Endothelial cell of umbilical vein (primary cell): ENCODE measurements around the gene TGFBR3. TPM values are rescaled to one million over a fixed set of nuclear protein-coding genes. Genes with fewer than 3 reads are reported as not detected.

Experiments used
- BruUV-seq: library from RNA; stranded (reverse); fragments of 400-500 nt; replicated peaks from 2 replicates; lab custom pipeline; 2021; lab: Mats Ljungman, UMichigan
- CTCF ChIA-PET: fragments of 300-600, 350-600 bp; sonication (Branson Sonifier 250); formaldehyde crosslinking; loops from one replicate; lab custom pipeline; 2021; ENCODE audit warnings: antibody characterized with exemption, inconsistent platforms; lab: Charles Lee
- POLR2A ChIA-PET: fragments of 300-600, 350-600 bp; sonication (Branson Sonifier 250); formaldehyde crosslinking; loops from one replicate; lab custom pipeline; 2021; ENCODE audit warnings: antibody characterized with exemption, inconsistent platforms; lab: Charles Lee
- DNase-seq: peaks from one replicate; pipeline ENCODE4 v3.0.0-alpha.2; 2011; ENCODE audit warnings: low read depth, low spot score
- FAIRE-seq: peaks from 2 replicates; lab custom pipeline; 2011; peaks lifted over from hg19 to GRCh38; lab: Jason Lieb, UNC
- H2AFZ ChIP-seq: 2 replicates; pipeline ENCODE4 v1.6.0; 2012; ENCODE audit warnings: low read depth, low read length, control low read depth, inconsistent platforms
- H3K27ac ChIP-seq: 2 replicates; pipeline ENCODE4 v1.5.1; 2011; ENCODE audit warnings: low read depth, mild to moderate bottlenecking, control low read depth, low read length, moderate library complexity; ENCODE audit not compliant: insufficient read depth
- H3K27me3 ChIP-seq, 2 experiments: 2 replicates each; pipeline versions ENCODE4 v1.6.0 to v1.6.1; 2011; ENCODE audit warnings: low read length in 2 of 2, mixed read lengths in 1 of 2; ENCODE audit not compliant: control insufficient read depth in 2 of 2, insufficient read depth in 2 of 2
- H3K36me3 ChIP-seq, 2 experiments: 2 replicates in 1 of 2; 3 replicates in 1 of 2; pipeline ENCODE4 v1.5.1; 2011; ENCODE audit warnings: low read length in 2 of 2, mild to moderate bottlenecking in 1 of 2, moderate library complexity in 1 of 2; ENCODE audit not compliant: control insufficient read depth in 2 of 2, insufficient read depth in 2 of 2; ENCODE audit errors: extremely low read depth in 1 of 2
- H3K4me1 ChIP-seq: 3 replicates; pipeline ENCODE4 v1.5.1; 2011; ENCODE audit warnings: mild to moderate bottlenecking, low read length; ENCODE audit not compliant: control insufficient read depth, insufficient read depth; ENCODE audit errors: extremely low read depth
- H3K4me2 ChIP-seq: 2 replicates; pipeline ENCODE4 v1.6.1; 2011; ENCODE audit warnings: low read length, control low read depth, mixed read lengths; ENCODE audit not compliant: insufficient read depth
- H3K4me3 ChIP-seq, 3 experiments: fragments of 200-600 bp in 1 of 3; sonication (generic), shearing (Covaris generic) in 1 of 3; replicated peaks in 1 of 3; 2 replicates each; pipeline ENCODE4 v1.5.1; 2011 to 2016; ENCODE audit warnings: control low read depth in 3 of 3, low read length in 3 of 3, mild to moderate bottlenecking in 2 of 3, inconsistent platforms in 1 of 3, low read depth in 1 of 3, moderate library complexity in 1 of 3; ENCODE audit not compliant: insufficient read depth in 1 of 3
- H3K79me2 ChIP-seq: 2 replicates; pipeline ENCODE4 v1.6.0; 2012; ENCODE audit warnings: low read length, inconsistent platforms; ENCODE audit not compliant: control insufficient read depth, insufficient read depth
- H3K9ac ChIP-seq: replicated peaks from 2 replicates; pipeline ENCODE3; 2011; ENCODE audit warnings: low read length, control low read depth; ENCODE audit not compliant: insufficient read depth; ENCODE audit errors: extremely low read depth
- H3K9me1 ChIP-seq: replicated peaks from 3 replicates; pipeline ENCODE4 v1.6.0; 2011; ENCODE audit warnings: mild to moderate bottlenecking, low read length; ENCODE audit not compliant: control insufficient read depth, insufficient read depth; ENCODE audit errors: extremely low read depth
- H3K9me3 ChIP-seq: replicated peaks from 2 replicates; pipeline ENCODE4 v1.5.1; 2012; ENCODE audit warnings: low read length, inconsistent platforms; ENCODE audit not compliant: control insufficient read depth, insufficient read depth
- H4K20me1 ChIP-seq: replicated peaks from 2 replicates; pipeline ENCODE3; 2011; ENCODE audit warnings: mild to moderate bottlenecking, low read length; ENCODE audit not compliant: control insufficient read depth, insufficient read depth; ENCODE audit errors: extremely low read depth
- CTCF ChIP-seq, 2 donors: IDR thresholded peaks; 1 replicate in 1 of 2; 2 replicates in 1 of 2; pipeline ENCODE4 v1.5.1; 2011; ENCODE audit warnings: low read length in 2 of 2, mild to moderate bottlenecking in 2 of 2, moderate library complexity in 2 of 2, control low read depth in 1 of 2, inconsistent platforms in 1 of 2, low read depth in 1 of 2; ENCODE audit not compliant: insufficient read depth in 1 of 2; ENCODE audit errors: extremely low read depth in 1 of 2
- EZH2 ChIP-seq: IDR thresholded peaks from 2 replicates; pipeline ENCODE4 v1.6.1; 2012; ENCODE audit warnings: borderline replicate concordance, low read depth, mild to moderate bottlenecking, moderate library complexity, low read length, inconsistent platforms; ENCODE audit not compliant: severe bottlenecking
- FOS ChIP-seq: IDR thresholded peaks from 2 replicates; pipeline ENCODE4 v1.6.1; 2011; ENCODE audit warnings: mild to moderate bottlenecking, low read length, moderate library complexity, borderline replicate concordance; ENCODE audit not compliant: insufficient read depth
- GATA2 ChIP-seq: IDR thresholded peaks from 2 replicates; pipeline ENCODE4 v1.7.0; 2011; ENCODE audit warnings: low read depth, mild to moderate bottlenecking, moderate library complexity, mixed read lengths, low read length; ENCODE audit not compliant: insufficient read length, insufficient read depth
- JUN ChIP-seq: IDR thresholded peaks from 2 replicates; pipeline ENCODE4 v1.6.1; 2011; ENCODE audit warnings: borderline replicate concordance, low read depth; ENCODE audit not compliant: insufficient read length, insufficient read depth
- MAX ChIP-seq: IDR thresholded peaks from 2 replicates; pipeline ENCODE4 v1.6.1; 2011; ENCODE audit not compliant: insufficient read depth, insufficient read length
- MYC ChIP-seq: IDR thresholded peaks from one replicate; pipeline ENCODE4 v1.6.1; 2011; ENCODE audit warnings: mild to moderate bottlenecking, low read depth, low read length
- POLR2A ChIP-seq: IDR thresholded peaks from 2 replicates; pipeline ENCODE4 v1.6.1; 2012; ENCODE audit warnings: low read depth, mild to moderate bottlenecking, control low read depth, low read length
- POLR2AphosphoS5 ChIP-seq: IDR thresholded peaks from 2 replicates; pipeline ENCODE4 v1.6.1; 2012; ENCODE audit warnings: low read depth, mild to moderate bottlenecking, control low read depth, low read length, moderate library complexity; ENCODE audit not compliant: insufficient read depth
- dilution Hi-C: fragments of 300-500 bp; cut with MboI; formaldehyde crosslinking; loops from one replicate; pipeline ENCODE4 v1.15.0; 2019; ENCODE audit warnings: low sequenced_read_pairs; ENCODE audit not compliant: extremely low pct_ligation_motif_present
- intact Hi-C: fragments of 100-400 bp; cut with micrococcal nuclease; formaldehyde crosslinking; loops from one replicate; pipeline ENCODE4 v1.10.0; 2022
- polyA plus RNA-seq, 4 experiments: library from polyadenylated mRNA; depleted of rRNA in 3 of 4; stranded (reverse) in 3 of 4; unstranded in 1 of 4; fragments of >200 nt; gene quantifications; 2 replicates each; pipeline versions ENCODE4 v1.2.1 to v1.2.3, GENCODE V29; 2011 to 2012; ENCODE audit warnings: missing spikeins in 1 of 4
- total RNA-seq: library from RNA; stranded (reverse); gene quantifications from 2 replicates; pipeline ENCODE4 v1.2.3, GENCODE V29; 2021

TGFBR3 gene
- total and polyA plus RNA-seq, 2 donors (not counting 3 experiments of a cell fraction or from before 2014, with no cell fraction given) = 8.0 to 13.4 TPM

DNA sequence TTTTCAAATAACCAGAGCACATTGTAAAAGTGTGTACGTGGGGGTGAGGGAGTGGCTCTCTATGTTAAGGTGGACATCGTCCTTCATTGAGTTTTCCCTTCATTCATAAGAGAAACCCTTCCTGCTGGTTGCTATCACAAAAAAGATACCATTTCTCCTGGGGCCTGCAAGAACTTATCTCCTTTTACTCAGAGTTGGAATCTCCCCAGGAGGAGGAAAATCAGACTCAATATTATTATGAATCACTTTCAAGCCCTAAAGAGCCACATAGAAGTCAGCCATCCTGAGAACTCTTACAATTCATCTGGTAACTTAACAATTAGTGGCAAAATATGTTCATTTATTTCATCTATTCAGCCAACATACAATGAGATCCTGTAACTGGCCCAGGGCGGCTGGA is 27.1 kb upstream of the TGFBR3 start:
- DNase-seq (peak; percentile 56), FAIRE-seq (peak; percentile 76)
- no peaks in the 10 kb centered on the region for H4K20me1 ChIP-seq
- ChIA-PET CTCF (interaction anchor here (1.6 kb wide), 1 partner anchor 378 kb away, joined by 4 read pairs; no protein-coding TSS in a partner anchor), POLR2A (no interaction called here)
- H3K4me1 ChIP-seq = peaks cover 23% of the 10 kb centered on the region
- H3K36me3 ChIP-seq = no peaks in the 10 kb centered on the region
- BruUV-seq = no TSS peak
- no peaks in the 10 kb centered on the region for H3K27me3 ChIP-seq
- H2AFZ ChIP-seq = peak overlapping the region; percentile 17
- H3K27ac ChIP-seq = peak overlapping the region; percentile 73
- H3K4me2 ChIP-seq = peak overlapping the region; percentile 41
- dilution Hi-C loops (no loop called here), intact Hi-C loops (loop anchor here (2.0 kb wide), 2 partner anchors 26 to 62 kb away; partner anchors contain the start of gene TGFBR3)
- TF ChIP-seq MYC (no peak), EZH2 (no peak), POLR2A (no peak), JUN (no peak), MAX (no peak), FOS (no peak), GATA2 (no peak), CTCF (IDR thresholded peaks at IDR 0.05; ENCODE audit: extremely low read depth in 1 of 2, insufficient read depth in 1 of 2, low read depth in 1 of 2, low read length in 2 of 2) (no peak), POLR2AphosphoS5 (no peak)
- peak overlapping the region; percentile 39 for H3K9ac ChIP-seq
- no peak overlapping the region for H3K4me3 ChIP-seq
- H3K79me2 ChIP-seq = no peaks in the 10 kb centered on the region
- no peaks in the 10 kb centered on the region for H3K9me3 ChIP-seq
- H3K9me1 ChIP-seq = no peaks in the 10 kb centered on the region
